Measurements from ENCODE around the gene TBC1D10B.
"Not testable (repeated sequence)": the region's sequence is repeated elsewhere in the genome, so short reads cannot be mapped to it uniquely, and the experiment has no call there.

Gene TBC1D10B

GRCh38 chr16:30354423-30355143, 15.7 kb downstream of the TBC1D10B start:
- no peak for DNase-seq

GRCh38 chr16:30353438-30354129, 16.7 kb downstream of the TBC1D10B start:
- no peak for DNase-seq

DNA sequence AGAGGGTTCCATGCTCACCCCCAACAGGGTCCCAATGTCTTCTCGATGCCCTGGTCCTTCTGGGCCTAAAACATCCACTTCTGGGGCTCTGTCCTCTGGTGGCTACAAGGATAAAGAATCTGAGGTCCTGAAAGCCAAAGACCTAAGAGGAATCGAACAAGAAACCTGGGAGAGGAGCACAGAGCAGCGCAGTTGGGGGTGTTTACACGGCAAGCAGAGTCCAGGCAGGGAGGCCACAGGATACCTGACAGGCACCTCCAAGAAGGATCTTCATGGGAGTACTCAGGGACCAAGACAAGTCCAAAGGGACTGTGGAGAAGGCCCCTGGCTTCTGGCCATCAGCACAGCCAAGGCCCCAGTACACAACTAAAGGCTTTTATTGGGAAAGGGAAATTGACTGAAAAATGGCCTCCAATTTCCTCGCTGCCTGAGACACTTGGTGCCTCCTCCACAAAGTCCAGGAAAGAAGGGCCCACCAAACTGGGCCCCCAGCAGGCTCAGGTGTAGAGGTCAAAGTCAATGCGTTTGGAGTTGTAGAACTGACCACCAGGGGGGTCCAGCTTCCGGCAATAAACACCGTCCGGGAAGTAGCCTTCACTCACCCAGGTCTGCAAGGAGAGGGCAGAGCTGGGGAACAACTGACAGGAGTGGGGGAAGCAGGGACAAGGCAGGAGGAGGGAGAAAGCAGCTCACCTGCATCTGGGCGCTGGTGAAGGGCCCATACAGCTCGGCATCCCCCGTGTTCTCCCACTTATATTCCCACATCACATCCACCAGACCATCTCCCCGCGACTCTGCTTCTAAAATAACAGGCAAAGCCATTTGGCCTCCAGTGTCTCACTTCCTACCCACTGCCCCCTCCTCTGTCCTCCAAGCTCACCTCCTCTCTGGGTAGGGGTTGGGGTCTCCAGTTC, 17.5 kb downstream of the TBC1D10B start:
- DNase-seq = no peak

- DNase-seq = no peak
Measured at GRCh38 chr16:30351586-30352419, 18.5 kb downstream of the TBC1D10B start.

DNA sequence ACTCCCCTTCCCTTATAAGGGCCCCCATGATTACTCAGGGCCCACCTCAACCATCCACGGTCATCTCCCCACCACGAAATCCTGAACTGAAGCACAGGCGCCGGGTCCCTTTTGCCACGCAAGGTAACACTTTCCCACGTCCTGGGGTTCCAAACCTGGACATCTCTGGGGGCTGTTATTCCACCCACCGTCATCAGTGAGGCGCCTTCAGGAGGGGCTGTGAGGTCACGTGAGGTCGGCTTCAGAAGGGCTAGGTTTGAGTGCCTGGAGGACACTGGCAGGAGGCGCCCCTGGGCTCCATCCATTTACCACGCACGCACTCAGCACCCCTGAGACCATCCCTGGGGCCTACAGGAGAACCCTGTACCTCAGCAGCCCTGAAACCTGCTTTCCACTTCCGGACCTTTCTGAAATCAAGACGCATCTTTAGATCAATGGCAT, 19.3 kb downstream of the TBC1D10B start:
- no peak for DNase-seq

GRCh38 chr16:30350134-30350871, 20.0 kb downstream of the TBC1D10B start:
- DNase-seq = no peak

- DNase-seq = no peak
Measured at GRCh38 chr16:30349675-30350074, 20.6 kb downstream of the TBC1D10B start.

DNA sequence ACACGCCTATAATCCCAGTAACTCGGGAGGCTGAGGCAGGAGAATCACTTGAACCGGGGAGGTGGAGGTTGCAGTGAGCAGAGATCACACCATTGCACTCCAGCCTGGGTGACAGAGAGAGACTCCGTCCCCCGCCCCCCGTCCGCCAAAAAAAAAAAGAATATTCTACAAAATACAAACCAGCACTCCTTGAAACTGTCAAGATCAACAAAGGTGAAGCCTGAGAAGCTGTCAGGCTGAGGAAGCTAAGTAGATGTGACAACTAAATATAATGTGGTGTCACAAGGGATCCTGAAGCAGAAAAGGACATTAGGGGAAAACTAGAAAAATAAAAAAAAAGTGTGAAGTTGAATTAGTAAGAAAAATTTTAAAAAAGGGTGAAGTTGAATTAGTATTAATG, 21.4 kb downstream of the TBC1D10B start:
- no peak for DNase-seq

DNA sequence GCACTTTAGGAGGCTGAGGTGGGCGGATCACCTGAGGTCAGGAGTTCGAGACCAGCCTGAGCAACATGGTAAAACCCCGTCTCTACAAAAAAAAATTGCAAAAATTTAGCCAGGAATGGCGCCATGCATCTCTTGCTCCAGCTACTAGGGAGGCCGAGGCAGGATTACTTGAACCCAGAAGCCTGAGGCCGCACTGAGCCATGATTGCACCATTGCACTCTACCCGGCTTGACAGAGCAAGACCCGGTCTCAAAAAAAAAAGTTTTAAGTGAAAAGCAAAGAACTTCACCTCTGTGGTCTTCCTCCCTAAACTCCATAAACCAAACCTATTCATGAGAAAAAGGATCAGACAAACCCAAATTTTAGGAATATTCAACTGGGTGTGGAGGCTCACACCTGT, 22.2 kb downstream of the TBC1D10B start:
- DNase-seq = no peak

DNA sequence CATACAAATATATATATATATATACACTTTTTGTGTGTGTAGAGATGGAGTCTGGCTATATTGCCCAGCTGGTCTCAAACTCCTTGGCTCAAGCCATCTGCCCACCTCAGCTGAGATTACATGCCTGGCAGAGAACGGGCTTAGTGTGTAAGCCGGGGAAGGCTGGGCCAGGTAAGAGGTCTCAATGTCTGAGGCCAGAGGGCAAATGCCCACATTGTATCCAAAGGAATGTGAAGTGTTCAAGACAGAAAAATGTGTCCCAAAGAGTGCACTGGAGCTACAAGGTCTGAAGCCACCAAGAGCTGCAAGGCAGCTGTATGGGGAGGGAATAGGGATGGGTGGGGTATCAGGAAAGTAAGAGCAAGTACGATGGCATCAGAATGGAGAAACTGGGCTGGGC, 24.0 kb downstream of the TBC1D10B start:
- DNase-seq = no peak

GRCh38 chr16:30343491-30343820, 26.8 kb downstream of the TBC1D10B start:
- DNase-seq = not testable (repeated sequence)

DNA sequence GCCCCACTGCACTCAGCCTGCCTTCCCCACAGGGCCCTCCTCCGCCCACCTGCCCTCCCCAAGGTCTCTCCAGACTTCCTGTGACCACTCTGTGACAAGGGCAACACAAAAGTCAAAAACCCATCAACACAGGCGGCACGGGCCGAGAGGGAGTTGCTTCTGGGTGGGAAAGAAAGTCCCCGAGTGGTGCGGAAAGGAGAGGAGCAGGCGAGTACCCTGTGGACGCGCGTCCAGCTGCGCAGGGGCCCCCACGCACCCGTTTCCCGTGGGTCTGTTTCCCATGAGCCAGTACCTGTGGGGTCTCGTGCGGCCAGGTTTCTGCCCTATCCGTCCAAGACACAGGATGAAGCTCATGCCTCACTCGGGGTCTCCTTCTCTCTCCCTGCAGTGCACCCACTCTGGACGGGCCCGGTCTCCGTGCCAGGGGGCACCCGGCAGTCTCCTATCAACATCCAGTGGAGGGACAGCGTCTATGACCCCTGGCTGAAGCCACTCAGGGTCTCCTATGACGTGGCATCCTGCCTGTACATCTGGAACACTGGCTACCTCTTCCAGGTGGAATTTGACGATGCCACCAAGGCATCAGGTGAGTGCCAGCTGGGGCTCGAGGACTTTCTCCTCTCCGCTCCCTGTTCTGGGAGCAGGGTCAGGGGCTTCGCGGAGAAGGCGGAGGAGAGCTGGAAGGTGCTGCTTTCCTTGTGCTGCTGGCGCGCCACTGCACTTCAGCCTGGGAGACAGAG, 27.4 kb downstream of the TBC1D10B start:
- no peak for DNase-seq

GRCh38 chr16:30341971-30342370, 28.3 kb downstream of the TBC1D10B start:
- not testable (repeated sequence) for DNase-seq

DNA sequence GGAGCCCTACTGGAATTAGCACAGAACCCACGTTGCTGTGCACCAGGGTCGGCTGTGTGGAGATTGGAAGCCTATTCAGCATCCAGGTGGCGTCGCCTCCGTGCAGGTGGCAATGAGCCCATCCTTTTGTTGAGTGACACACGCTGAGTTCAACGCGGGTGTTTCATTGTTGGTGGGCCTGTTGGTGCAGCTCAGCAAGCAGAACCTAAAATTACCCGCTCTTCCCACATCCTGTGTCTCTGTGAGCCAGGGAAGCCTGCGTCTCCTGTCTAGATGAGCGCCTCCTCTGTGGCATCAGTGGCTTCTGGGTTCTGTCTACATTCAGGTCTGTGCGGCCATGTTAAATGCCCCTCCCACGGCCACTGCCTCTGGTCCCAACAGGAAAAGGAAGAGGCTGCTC, 29.7 kb downstream of the TBC1D10B start:
- no peak for DNase-seq

GRCh38 chr16:30338715-30339114, 31.6 kb downstream of the TBC1D10B start:
- DNase-seq = not testable (repeated sequence)

DNA sequence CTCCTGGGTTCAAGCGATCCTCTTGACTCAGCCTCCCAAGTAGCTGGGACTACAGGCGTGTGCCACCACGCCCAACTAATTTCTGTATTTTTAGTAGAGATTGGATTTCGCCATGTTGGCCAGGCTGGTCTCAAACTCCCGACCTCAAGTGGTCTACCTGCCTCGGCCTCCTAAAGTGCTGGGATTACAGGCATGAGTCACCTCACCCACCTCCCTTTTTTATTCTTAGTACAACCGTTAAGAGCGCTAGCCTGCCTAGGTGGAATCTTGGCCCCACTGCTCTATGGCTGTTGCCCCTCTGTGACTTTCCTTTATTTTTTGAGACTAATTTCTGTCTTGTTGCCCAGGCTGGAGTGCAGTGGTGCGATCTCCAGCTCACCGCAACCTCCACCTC, 32.3 kb downstream of the TBC1D10B start:
- DNase-seq = not testable (repeated sequence)

DNA sequence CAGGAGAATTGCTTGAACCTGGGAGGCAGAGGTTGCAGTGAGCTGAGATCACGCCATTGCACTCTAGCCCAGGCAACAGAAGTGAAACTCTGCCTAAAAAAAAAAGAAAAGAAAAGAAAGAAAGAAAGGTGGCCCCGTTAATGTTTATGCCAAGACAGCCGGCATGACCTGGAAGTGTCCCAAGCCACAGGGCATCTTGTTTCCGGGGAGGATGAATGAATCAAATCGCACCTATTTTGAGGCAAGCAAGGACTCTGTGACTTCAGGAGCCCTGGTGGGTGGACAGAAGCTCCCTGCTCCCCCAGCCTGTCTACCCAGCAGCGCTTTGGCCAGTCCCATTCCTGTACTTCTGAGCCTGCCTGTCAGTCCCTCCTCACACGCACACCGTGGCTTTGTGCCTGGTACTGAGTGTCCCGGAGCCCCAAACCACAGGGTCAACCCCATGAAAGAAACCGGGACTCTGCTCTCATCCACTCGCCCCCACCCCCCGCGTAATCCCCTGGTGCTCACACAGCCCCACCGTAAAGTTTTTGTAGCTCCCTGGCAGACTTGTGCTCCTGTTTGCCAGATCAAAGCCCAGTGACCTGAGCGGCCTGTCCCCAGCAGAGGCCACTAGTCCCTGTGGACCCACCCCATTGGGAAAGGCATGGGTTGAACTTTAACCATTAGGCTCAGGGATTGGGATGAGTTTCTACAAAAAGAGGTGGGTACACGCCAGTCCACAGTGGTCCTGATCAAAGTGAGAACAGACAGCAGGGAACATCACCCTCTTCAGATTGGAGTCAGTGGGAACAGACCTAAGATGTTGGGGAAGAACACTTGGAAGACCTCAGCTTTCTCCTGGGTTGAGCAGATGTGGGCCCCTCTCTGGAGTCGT, 34.5 kb downstream of the TBC1D10B start:
- DNase-seq = no peak

DNA sequence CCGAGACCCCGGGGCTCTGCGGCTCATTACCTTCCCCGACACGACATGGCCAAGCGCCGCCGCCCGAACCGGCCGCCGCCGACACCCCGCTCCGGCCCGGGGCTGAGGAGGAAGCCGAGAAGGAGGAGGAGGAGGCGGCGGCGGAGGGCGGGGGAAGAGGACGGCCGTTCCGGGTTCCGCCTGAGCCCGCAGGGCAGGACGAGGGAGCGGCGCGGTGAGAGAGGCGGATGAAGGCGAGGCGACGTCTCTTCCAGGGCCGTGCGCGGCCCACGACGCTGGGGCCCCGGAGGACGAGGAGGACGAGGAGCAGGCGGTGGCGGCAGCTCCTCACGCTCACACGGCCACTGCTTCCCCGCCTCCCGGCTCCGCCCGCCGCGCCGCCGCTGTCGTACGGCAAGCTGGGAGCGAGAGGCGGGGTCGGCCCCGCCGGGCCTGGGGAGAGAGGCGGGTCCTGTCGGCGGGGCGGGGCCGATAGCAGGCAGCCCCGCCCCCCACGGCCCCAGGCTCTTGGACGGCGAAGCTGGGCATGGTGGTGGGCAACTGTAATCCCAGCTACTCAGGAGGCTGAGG, 35.2 kb downstream of the TBC1D10B start:
- DNase-seq = peak; percentile 87

DNA sequence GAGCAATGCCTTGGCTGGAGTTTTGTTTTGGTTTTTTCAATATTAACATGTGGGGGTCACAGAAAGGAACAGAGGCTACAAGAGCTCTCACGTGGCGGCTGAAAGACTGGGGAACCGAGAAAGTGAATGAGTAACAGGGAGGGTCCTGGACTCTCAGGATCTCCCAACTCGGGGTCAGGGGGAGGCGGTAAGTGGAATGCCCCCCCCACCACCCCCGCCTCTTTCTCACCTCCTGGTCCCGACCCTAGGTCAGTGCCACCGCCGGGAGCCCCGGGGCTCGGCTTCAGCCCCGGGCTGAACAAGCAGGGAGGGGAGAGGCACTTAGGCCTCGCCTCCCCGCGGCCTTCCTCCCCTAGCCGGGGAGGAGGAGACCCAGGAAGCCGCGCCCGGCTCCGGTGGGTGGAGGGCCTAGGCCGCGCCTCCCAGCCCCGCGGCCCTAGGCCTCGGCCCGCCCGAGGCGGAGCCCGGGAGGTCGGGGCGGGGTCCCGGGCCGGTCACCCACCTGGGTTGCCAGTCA, 35.8 kb downstream of the TBC1D10B start:
- DNase-seq = peak; percentile 86

Data from activated naive CD4-positive, alpha-beta T cell treated with anti-CD3 and anti-CD28 coated beads, Interleukin-2, amount 50 U/mL, for 16 hours (primary cell).